GM10266 (cell line): ENCODE measurements around the gene PRSS38.

Experiments used
- DNase-seq: peaks from one replicate; pipeline ENCODE4 v3.0.0; 2012; ENCODE audit errors: extremely low spot score
- CTCF ChIP-seq: IDR thresholded peaks from 2 replicates; pipeline ENCODE4 v1.5.1; 2012; ENCODE audit warnings: mild to moderate bottlenecking, low read depth; ENCODE audit not compliant: control insufficient read depth, insufficient read depth; ENCODE audit errors: missing control alignments

The PRSS38 gene

GRCh38 chr1:227774051-227774731, 41.3 kb upstream of the PRSS38 start:
- no peak for TF ChIP-seq CTCF
- no peak for DNase-seq

GRCh38 chr1:227774821-227775661, 40.4 kb upstream of the PRSS38 start:
- TF ChIP-seq CTCF = no peak
- no peak for DNase-seq

- DNase-seq = no peak
- no peak for TF ChIP-seq CTCF
These were observed 39.6 kb upstream of the PRSS38 start for GRCh38 chr1:227775841-227776240.

- TF ChIP-seq CTCF = no peak
- DNase-seq = no peak
These were observed 39.1 kb upstream of the PRSS38 start for GRCh38 chr1:227776331-227776771.

- no peak for DNase-seq
- no peak for TF ChIP-seq CTCF
These were observed 38.3 kb upstream of the PRSS38 start for GRCh38 chr1:227777156-227777555.

GRCh38 chr1:227777646-227778045, 37.8 kb upstream of the PRSS38 start:
- TF ChIP-seq CTCF = no peak
- DNase-seq = no peak
